Spleen (tissue), 11 donors: ENCODE measurements around the gene SH2D4B. TPM values are rescaled to one million over a fixed set of nuclear protein-coding genes. Genes with fewer than 3 reads are reported as not detected.
A peak's percentile ranks its signal among the peaks of the same experiment; 100 is the strongest.
"Not testable (repeated sequence)": the region's sequence is repeated elsewhere in the genome, so short reads cannot be mapped to it uniquely, and the experiment has no call there.

Source experiments
- DNase-seq: peaks from one replicate; pipeline ENCODE4 v3.0.0-alpha.2; 2020
- H3K27ac ChIP-seq, 8 donors: fragments of 200-600 bp; sonication (generic) in 7 of 8; 1 replicate in 4 of 8; 2 replicates in 4 of 8; pipeline versions ENCODE4 v1.5.0 to v1.8.0; 2016 to 2021; ENCODE audit warnings: inconsistent platforms in 4 of 8, mild to moderate bottlenecking in 4 of 8, moderate library complexity in 1 of 8
- H3K27me3 ChIP-seq, 7 donors: fragments of 200-600 bp; sonication (generic) in 6 of 7; replicated peaks in 1 of 7; 1 replicate in 4 of 7; 2 replicates in 3 of 7; pipeline versions ENCODE4 v1.5.0 to v1.8.0; 2016 to 2021; ENCODE audit warnings: inconsistent platforms in 3 of 7, mild to moderate bottlenecking in 1 of 7
- H3K36me3 ChIP-seq, 6 donors: fragments of 200-600 bp; sonication (generic) in 5 of 6; 1 replicate in 4 of 6; 2 replicates in 2 of 6; pipeline versions ENCODE4 v1.5.0 to v1.8.0; 2016 to 2021; ENCODE audit warnings: inconsistent platforms in 2 of 6
- H3K4me1 ChIP-seq, 6 donors: fragments of 200-600 bp; sonication (generic) in 5 of 6; 1 replicate in 3 of 6; 2 replicates in 3 of 6; pipeline versions ENCODE4 v1.5.0 to v1.8.0; 2016 to 2021; ENCODE audit warnings: inconsistent platforms in 3 of 6
- H3K4me3 ChIP-seq, 8 donors: fragments of 200-600 bp; sonication (generic) in 7 of 8; 1 replicate in 4 of 8; 2 replicates in 4 of 8; pipeline versions ENCODE4 v1.5.0 to v1.8.0; 2016 to 2021; ENCODE audit warnings: inconsistent platforms in 4 of 8, mild to moderate bottlenecking in 4 of 8, moderate library complexity in 2 of 8
- H3K9me3 ChIP-seq, 8 donors: fragments of 200-600 bp; sonication (generic) in 7 of 8; 1 replicate in 4 of 8; 2 replicates in 4 of 8; pipeline versions ENCODE4 v1.5.0 to v1.8.0; 2016 to 2021; ENCODE audit warnings: inconsistent platforms in 4 of 8
- POLR2A ChIP-seq, 3 donors: fragments of 450-650 bp; IDR thresholded peaks; one replicate each; pipeline ENCODE4 v1.5.1; 2017; ENCODE audit warnings: antibody characterized with exemption in 3 of 3, mild to moderate bottlenecking in 1 of 3
- POLR2AphosphoS5 ChIP-seq, 3 donors: sonication (generic); formaldehyde crosslinking; IDR thresholded peaks; one replicate each; pipeline ENCODE4 v1.5.1; 2017; ENCODE audit warnings: antibody characterized with exemption in 3 of 3
- WGBS, 5 donors: extraction: QIAGEN DNeasy Blood & Tissue Kit in 3 of 5; methylation state at CpG; one replicate each; pipeline versions ENCODE4 v1.1.5 to v1.1.7; 2013 to 2018; 5-methylcytosine and 5-hydroxymethylcytosine counted together
- intact Hi-C: fragments of 100-400 bp; cut with DNase I; formaldehyde crosslinking; loops from one replicate; pipeline ENCODE4 v1.15.0; 2023; ENCODE audit warnings: low total_unique reads
- polyA plus RNA-seq, 3 donors: library from polyadenylated mRNA; stranded (reverse); fragments of 200-250 nt; gene quantifications; one replicate each; pipeline ENCODE4 v1.2.1, GENCODE V29; 2013
- total RNA-seq, 7 donors: library from RNA; depleted of rRNA in 3 of 7; stranded (reverse); fragments of >200 nt in 3 of 7; fragmentation: NEBNext Ultra II Directional in 4 of 7; extraction: Animal tissue kit (Norgen Biotek cat#: 25700) in 4 of 7; gene quantifications; one replicate each; pipeline versions ENCODE4 v1.1.0 to v1.2.1, GENCODE V29; 2016 to 2021
- TF ChIP-seq, protein P1 (sequence below), 11 experiments: fragments of 200-600 bp in 7 of 11; fragments of 450-650 bp in 4 of 11; sonication (generic) in 4 of 11; IDR thresholded peaks in 8 of 11; conservative IDR thresholded peaks in 3 of 11; 1 replicate in 7 of 11; 2 replicates in 4 of 11; pipeline versions ENCODE4 v1.4.0 to v1.8.0; 2016 to 2021; ENCODE audit warnings: antibody characterized with exemption in 11 of 11, inconsistent platforms in 4 of 11, mild to moderate bottlenecking in 1 of 11
- donor health status: healthy with polysubstance abuse.
- donor health status: DM: no; HTN: no; CAD: no; lungs with moderate emphysema.
- donor health status: DM: no; HTN: no; CAD: no.
- donor health status: Bipolar disorder and iron deficiency.
- donor health status: healthy.
- donor health status: DM: no; HTN: no; CAD: no.
- donor health status: DM: yes; HTN: yes; CAD: no.

The SH2D4B gene
- total and polyA plus RNA-seq, 10 donors = 0.08 to 0.46 (median 0.12) TPM; not detected in 2

DNA sequence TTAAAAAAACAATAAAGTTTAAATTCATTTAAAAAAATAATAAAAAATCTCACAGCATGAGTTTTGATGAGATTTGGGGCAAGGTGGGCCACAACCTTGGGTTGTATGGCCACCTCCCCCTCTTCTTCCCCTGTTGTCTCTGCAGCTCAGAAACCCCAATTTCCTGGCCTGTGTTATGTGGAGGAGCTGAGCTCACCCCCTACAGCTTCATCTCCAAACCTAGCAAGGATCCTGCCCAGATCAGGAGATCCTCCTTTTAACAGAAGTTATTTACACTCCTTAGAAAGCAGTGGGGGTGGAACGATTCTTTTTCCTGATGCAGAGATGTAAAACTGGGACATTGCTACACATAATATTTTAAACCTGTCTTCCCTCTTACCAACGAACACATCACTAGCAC is 6.9 kb upstream of the SH2D4B start:
- peak overlapping the region in 3 of 8 donors; percentile 33 to 60 (median 42) for H3K27ac ChIP-seq
- WGBS, 5 donors = 23 to 41% (median 38%) methylated on average over 2 of the region's 2 CpGs
- intact Hi-C loops = no loop called here
- no peaks in the 10 kb centered on the region for H3K27me3 ChIP-seq
- DNase-seq = peak; percentile 17
- H3K36me3 ChIP-seq = no peaks in the 10 kb centered on the region
- TF ChIP-seq, protein P1, sequence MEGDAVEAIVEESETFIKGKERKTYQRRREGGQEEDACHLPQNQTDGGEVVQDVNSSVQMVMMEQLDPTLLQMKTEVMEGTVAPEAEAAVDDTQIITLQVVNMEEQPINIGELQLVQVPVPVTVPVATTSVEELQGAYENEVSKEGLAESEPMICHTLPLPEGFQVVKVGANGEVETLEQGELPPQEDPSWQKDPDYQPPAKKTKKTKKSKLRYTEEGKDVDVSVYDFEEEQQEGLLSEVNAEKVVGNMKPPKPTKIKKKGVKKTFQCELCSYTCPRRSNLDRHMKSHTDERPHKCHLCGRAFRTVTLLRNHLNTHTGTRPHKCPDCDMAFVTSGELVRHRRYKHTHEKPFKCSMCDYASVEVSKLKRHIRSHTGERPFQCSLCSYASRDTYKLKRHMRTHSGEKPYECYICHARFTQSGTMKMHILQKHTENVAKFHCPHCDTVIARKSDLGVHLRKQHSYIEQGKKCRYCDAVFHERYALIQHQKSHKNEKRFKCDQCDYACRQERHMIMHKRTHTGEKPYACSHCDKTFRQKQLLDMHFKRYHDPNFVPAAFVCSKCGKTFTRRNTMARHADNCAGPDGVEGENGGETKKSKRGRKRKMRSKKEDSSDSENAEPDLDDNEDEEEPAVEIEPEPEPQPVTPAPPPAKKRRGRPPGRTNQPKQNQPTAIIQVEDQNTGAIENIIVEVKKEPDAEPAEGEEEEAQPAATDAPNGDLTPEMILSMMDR (IDR thresholded peaks at IDR 0.05 in 8 of 11, conservative IDR thresholded peaks at IDR 0.05 in 3 of 11) = no peak
- TF ChIP-seq POLR2AphosphoS5 (IDR thresholded peaks at IDR 0.05) = no peak
- no peak for TF ChIP-seq POLR2A (IDR thresholded peaks at IDR 0.05)
- no peaks in the 10 kb centered on the region for H3K9me3 ChIP-seq
- H3K4me3 ChIP-seq = no peak overlapping the region
- peaks cover 9 to 77% (median 51%) of the 10 kb centered on the region in 6 donors for H3K4me1 ChIP-seq

GRCh38 chr10:80532571-80532970 is 5.1 kb upstream of the SH2D4B start:
- Histone ChIP-seq H3K4me3 (no peak overlapping the region), H3K4me1 (peaks cover 9 to 69% (median 41%) of the 10 kb centered on the region in 6 donors), H3K36me3 (no peaks in the 10 kb centered on the region), H3K9me3 (no peaks in the 10 kb centered on the region), H3K27ac (peak overlapping the region in 1 of 8 donors; percentile 2), H3K27me3 (no peaks in the 10 kb centered on the region)
- intact Hi-C loops = no loop called here
- DNase-seq = peak; percentile 59
- no peak for TF ChIP-seq POLR2AphosphoS5 (IDR thresholded peaks at IDR 0.05)
- TF ChIP-seq, protein P1 (IDR thresholded peaks at IDR 0.05 in 8 of 11, conservative IDR thresholded peaks at IDR 0.05 in 3 of 11) = no peak
- no peak for TF ChIP-seq POLR2A (IDR thresholded peaks at IDR 0.05)
- WGBS, 5 donors = 93 to 99% (median 95%) methylated on average over 4 of the region's 4 CpGs

- peak overlapping the region in 1 of 8 donors; percentile 59 for H3K27ac ChIP-seq
- 89 to 100% (median 98%) methylated on average over 2 to 21 of the region's 25 CpGs; no CpG with 5 or more reads in 1 of the 5 donors for WGBS, 5 donors
- H3K4me3 ChIP-seq, H3K27me3 ChIP-seq, H3K9me3 ChIP-seq, H3K36me3 ChIP-seq, intact Hi-C loops: not testable (repeated sequence)
- H3K4me1 ChIP-seq = peaks cover 5 to 56% (median 28%) of the 10 kb centered on the region in 6 donors
- peak; percentile 68 for DNase-seq
These were observed 3.6 kb upstream of the SH2D4B start for GRCh38 chr10:80534059-80534458.

DNA sequence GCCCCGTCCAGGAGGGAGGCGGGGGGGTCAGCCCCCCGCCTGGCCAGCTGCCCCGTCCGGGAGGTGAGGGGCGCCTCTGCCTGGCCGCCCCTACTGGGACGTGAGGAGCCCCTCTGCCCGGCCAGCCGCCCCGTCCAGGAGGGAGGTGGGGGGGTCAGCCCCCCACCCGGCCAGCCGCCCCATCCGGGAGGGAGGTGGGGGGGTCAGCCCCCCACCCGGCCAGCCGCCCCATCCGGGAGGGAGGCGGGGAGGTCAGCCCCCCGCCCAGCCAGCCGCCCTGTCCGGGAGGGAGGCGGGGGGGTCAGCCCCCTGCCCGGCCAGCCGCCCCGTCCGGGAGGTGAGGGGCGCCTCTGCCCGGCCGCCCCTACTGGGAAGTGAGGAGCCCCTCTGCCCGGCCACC is 3.1 kb upstream of the SH2D4B start:
- H3K4me3 ChIP-seq, H3K27me3 ChIP-seq, H3K36me3 ChIP-seq, H3K9me3 ChIP-seq, intact Hi-C loops: not testable (repeated sequence)
- DNase-seq = peak; percentile 64
- H3K4me1 ChIP-seq = peaks cover 3 to 56% (median 23%) of the 10 kb centered on the region in 6 donors
- WGBS, 5 donors = 60 to 92% (median 91%) methylated on average over 1 to 23 of the region's 30 CpGs; no CpG with 5 or more reads in 2 of the 5 donors
- H3K27ac ChIP-seq = peak overlapping the region in 2 of 8 donors; percentile 46 to 59

GRCh38 chr10:80535671-80536360 is 1.9 kb upstream of the SH2D4B start:
- WGBS, 5 donors = 17 to 46% (median 25%) methylated on average over 44 to 50 of the region's 50 CpGs
- H3K27me3 ChIP-seq = no peaks in the 10 kb centered on the region
- H3K9me3 ChIP-seq = no peaks in the 10 kb centered on the region
- peaks cover 0 to 56% (median 19%) of the 10 kb centered on the region in 6 donors for H3K4me1 ChIP-seq
- peak overlapping the region in 7 of 8 donors; percentile 28 to 71 (median 41) for H3K4me3 ChIP-seq
- TF ChIP-seq, protein P1 (IDR thresholded peaks at IDR 0.05 in 8 of 11, conservative IDR thresholded peaks at IDR 0.05 in 3 of 11) = peak; percentile 59 to 89 (median 80)
- no peak for TF ChIP-seq POLR2A (IDR thresholded peaks at IDR 0.05)
- TF ChIP-seq POLR2AphosphoS5 (IDR thresholded peaks at IDR 0.05) = peak; percentile 57 to 85 (median 73)
- peak; percentile 96 for DNase-seq
- intact Hi-C loops = no loop called here
- peak overlapping the region in 7 of 8 donors; percentile 77 to 90 (median 84) for H3K27ac ChIP-seq
- no peaks in the 10 kb centered on the region for H3K36me3 ChIP-seq
